Lower lobe of right lung (tissue), 2 donors: ENCODE data around the gene SLC26A2. TPM values are rescaled to one million over a fixed set of nuclear protein-coding genes. Genes with fewer than 3 reads are reported as not detected.

Experiments
- ATAC-seq, 2 donors: fragments of 200-7000 bp; cut with Tn5 transposase; one replicate each; pipeline ENCODE4 v1.9.1; 2020 to 2022; ENCODE audit warnings: mild to moderate bottlenecking in 2 of 2, moderate library complexity in 2 of 2
- DNase-seq: peaks from one replicate; pipeline ENCODE4 v3.0.0-alpha.2; 2020
- H3K27ac ChIP-seq: fragments of 200-600 bp; one replicate; pipeline ENCODE4 v1.8.0; 2022
- H3K27me3 ChIP-seq: fragments of 200-600 bp; one replicate; pipeline ENCODE4 v1.8.0; 2022; ENCODE audit warnings: low read depth
- H3K36me3 ChIP-seq: fragments of 200-600 bp; one replicate; pipeline ENCODE4 v1.8.0; 2022; ENCODE audit warnings: mild to moderate bottlenecking
- H3K4me1 ChIP-seq: fragments of 200-600 bp; one replicate; pipeline ENCODE4 v1.8.0; 2022
- H3K4me3 ChIP-seq: fragments of 200-600 bp; one replicate; pipeline ENCODE4 v1.8.0; 2022; ENCODE audit warnings: mild to moderate bottlenecking
- H3K9me3 ChIP-seq: fragments of 200-600 bp; one replicate; pipeline ENCODE4 v1.8.0; 2022
- CTCF ChIP-seq: fragments of 200-600 bp; IDR thresholded peaks from one replicate; pipeline ENCODE4 v1.8.0; 2022; ENCODE audit warnings: antibody characterized with exemption, mild to moderate bottlenecking
- intact Hi-C: fragments of 100-400 bp; cut with DNase I; formaldehyde crosslinking; loops from one replicate; pipeline ENCODE4 v1.11.0; 2022
- total RNA-seq: library from RNA; stranded (reverse); fragmentation: NEBNext Ultra II Directional; extraction: Animal tissue kit (Norgen Biotek cat#: 25700); gene quantifications from one replicate; pipeline ENCODE4 v1.2.1, GENCODE V29; 2021
- donor health status: DM: no; HTN: yes; CAD: no; lungs with severe emphysema.

Gene SLC26A2
- total RNA-seq, 1 donor from 2014 or later: 14.7 TPM

DNA sequence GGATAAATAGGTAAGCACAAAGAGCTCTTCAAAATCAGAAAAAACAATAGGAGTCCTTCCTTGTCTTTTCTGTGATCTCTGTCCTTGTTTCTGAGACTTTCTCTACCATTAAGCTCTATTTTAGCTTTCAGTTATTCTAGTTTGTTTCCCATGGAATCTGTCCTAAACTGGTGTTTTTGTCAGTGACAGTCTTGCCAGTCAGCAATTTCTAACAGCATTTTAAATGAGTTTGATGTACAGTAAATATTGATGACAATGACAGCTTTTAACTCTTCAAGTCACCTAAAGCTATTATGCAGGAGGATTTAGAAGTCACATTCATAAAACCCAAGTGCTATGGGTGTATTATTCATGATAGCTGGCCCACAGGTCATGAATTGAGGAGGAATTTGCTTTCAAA lies 21.9 kb downstream of the SLC26A2 start:
- TF ChIP-seq CTCF: no peak
- H3K4me1 ChIP-seq: no peaks in the 10 kb centered on the region
- H3K4me3 ChIP-seq: no peak overlapping the region
- H3K36me3 ChIP-seq: peaks cover 51% of the 10 kb centered on the region
- H3K27me3 ChIP-seq: no peaks in the 10 kb centered on the region
- DNase-seq (no peak), ATAC-seq (no peak)
- no peaks in the 10 kb centered on the region for H3K9me3 ChIP-seq
- no peak overlapping the region for H3K27ac ChIP-seq
- intact Hi-C loops: loop anchor here (10.0 kb wide), 1 partner anchor 148 kb away; no protein-coding TSS in a partner anchor

- no peak for TF ChIP-seq CTCF
- DNase-seq (no peak), ATAC-seq (no peak)
- H3K27ac ChIP-seq: no peak overlapping the region
- no peaks in the 10 kb centered on the region for H3K4me1 ChIP-seq
- H3K9me3 ChIP-seq: no peaks in the 10 kb centered on the region
- peaks cover 8% of the 10 kb centered on the region for H3K36me3 ChIP-seq
- intact Hi-C loops: loop anchor here (10.0 kb wide), 1 partner anchor 153 kb away; no protein-coding TSS in a partner anchor
- no peak overlapping the region for H3K4me3 ChIP-seq
- no peaks in the 10 kb centered on the region for H3K27me3 ChIP-seq
Observed at GRCh38 chr5:149988126-149988525, 27.6 kb downstream of the SLC26A2 start.

GRCh38 chr5:149990518-149991376 lies 30.2 kb downstream of the SLC26A2 start:
- ATAC-seq (peak; percentile 90 to 93), DNase-seq (peak; percentile 68)
- intact Hi-C loops: no loop called here
- Histone ChIP-seq H3K4me1 (no peaks in the 10 kb centered on the region), H3K9me3 (no peaks in the 10 kb centered on the region), H3K27me3 (no peaks in the 10 kb centered on the region), H3K4me3 (no peak overlapping the region), H3K27ac (no peak overlapping the region), H3K36me3 (peaks cover 10% of the 10 kb centered on the region)
- TF ChIP-seq CTCF: peak; percentile 92

DNA sequence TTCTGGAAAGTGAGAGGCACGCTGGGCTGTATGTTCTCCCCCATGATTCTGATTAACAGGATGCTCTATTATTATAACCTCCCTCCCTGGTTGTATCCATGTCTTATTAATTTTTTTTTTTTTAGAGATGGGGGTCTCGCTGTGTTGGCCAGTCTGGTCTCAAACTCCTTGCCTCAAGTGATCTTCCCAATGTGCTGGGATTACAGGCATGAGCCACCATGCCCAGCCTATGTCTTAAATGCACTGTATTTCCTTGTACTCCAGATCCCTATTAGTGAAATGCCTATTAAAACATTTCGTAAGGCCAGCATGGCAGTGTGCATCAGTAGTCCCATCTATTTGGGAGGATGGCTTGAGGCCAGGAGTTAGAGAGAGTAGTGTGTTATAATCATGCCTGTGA lies 32.9 kb downstream of the SLC26A2 start:
- Histone ChIP-seq H3K4me3 (no peak overlapping the region), H3K27me3 (no peaks in the 10 kb centered on the region), H3K36me3 (peaks cover 11% of the 10 kb centered on the region), H3K4me1 (no peaks in the 10 kb centered on the region), H3K9me3 (no peaks in the 10 kb centered on the region), H3K27ac (no peak overlapping the region)
- DNase-seq (no peak), ATAC-seq (no peak)
- intact Hi-C loops: no loop called here
- no peak for TF ChIP-seq CTCF

- Histone ChIP-seq H3K4me3 (no peak overlapping the region), H3K4me1 (no peaks in the 10 kb centered on the region), H3K27me3 (no peaks in the 10 kb centered on the region), H3K27ac (no peak overlapping the region), H3K36me3 (peaks cover 11% of the 10 kb centered on the region), H3K9me3 (no peaks in the 10 kb centered on the region)
- intact Hi-C loops: no loop called here
- TF ChIP-seq CTCF: no peak
- no peak for ATAC-seq
- DNase-seq: no peak
Observed at GRCh38 chr5:149995385-149996204, 35.0 kb downstream of the SLC26A2 start.
